KOPT-K1 (cell line): ENCODE results near the gene WAC.
"Not testable (repeated sequence)": the region's sequence is repeated elsewhere in the genome, so short reads cannot be mapped to it uniquely, and the experiment has no call there.

Source experiments
- H3K27ac ChIP-seq: fragments of 200-600 bp; sonication (generic); 2 replicates; pipeline ENCODE4 v1.5.1; 2016; ENCODE audit warnings: antibody characterized with exemption, mild to moderate bottlenecking, low read depth, low read length; ENCODE audit not compliant: poor library complexity, severe bottlenecking
- H3K36me3 ChIP-seq: fragments of 200-600 bp; sonication (generic); 2 replicates; pipeline ENCODE4 v1.5.1; 2017; ENCODE audit warnings: antibody characterized with exemption, mild to moderate bottlenecking, low read length, moderate library complexity; ENCODE audit not compliant: insufficient read depth
- H3K9me3 ChIP-seq: fragments of 200-600 bp; sonication (generic); 2 replicates; pipeline ENCODE4 v1.5.1; 2017; ENCODE audit warnings: antibody characterized with exemption, low read length, mild to moderate bottlenecking; ENCODE audit not compliant: insufficient read depth, poor library complexity, severe bottlenecking

The WAC gene

DNA sequence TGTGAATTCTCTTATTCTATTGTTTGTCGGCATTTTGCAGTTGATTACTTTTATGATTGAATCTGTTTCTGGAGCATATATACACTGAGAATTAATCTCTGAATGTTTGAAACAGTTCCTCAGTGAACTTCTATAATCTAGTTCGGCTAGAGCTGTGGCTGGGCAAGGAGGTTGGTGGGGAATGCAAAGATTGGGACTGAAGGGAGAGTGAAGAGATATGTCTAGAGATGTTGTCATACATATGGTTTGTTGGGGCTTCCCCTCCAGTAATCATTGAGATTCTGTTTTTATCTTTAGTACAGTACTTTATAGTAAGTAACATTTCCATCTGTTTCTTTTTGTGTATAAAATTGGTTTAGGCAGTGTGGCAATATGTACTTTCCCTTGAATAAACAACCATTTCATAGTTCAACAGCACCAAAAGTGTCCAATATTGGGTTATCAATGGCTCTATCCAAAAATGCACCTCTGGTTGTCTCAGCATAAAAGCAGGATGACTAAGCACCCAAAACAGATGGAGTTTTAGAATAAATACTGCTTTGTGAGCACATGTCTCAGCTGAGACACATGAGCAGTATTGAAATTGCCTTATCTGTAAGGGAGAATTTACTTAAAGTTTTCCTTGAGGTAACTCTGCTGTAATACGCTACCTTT, 36.7 kb downstream of the WAC start:
- Histone ChIP-seq H3K36me3 (peaks cover 98% of the 10 kb centered on the region), H3K9me3 (no peaks in the 10 kb centered on the region), H3K27ac (no peak overlapping the region)

DNA sequence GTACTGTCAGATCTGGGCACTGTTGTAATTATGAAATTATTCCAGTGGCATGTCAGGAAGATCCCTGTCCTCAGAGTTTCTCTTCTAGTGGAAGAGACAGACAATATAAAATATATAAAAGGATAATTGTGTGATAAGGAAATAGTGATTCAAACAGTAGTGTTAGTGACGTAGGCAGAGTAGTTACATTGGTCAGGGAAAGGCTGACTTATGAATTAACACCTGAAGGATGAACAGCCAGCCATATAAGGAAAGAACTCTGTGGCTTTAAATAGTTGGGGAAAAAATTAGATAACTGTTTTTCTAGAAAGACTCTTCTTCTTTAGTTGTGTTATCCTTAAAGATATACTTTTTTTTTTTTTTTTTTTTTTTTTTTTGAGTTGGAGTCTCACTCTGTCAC, 37.7 kb downstream of the WAC start:
- H3K9me3 ChIP-seq, result no peaks in the 10 kb centered on the region
- H3K36me3 ChIP-seq, result peaks cover 98% of the 10 kb centered on the region
- no peak overlapping the region for H3K27ac ChIP-seq

DNA sequence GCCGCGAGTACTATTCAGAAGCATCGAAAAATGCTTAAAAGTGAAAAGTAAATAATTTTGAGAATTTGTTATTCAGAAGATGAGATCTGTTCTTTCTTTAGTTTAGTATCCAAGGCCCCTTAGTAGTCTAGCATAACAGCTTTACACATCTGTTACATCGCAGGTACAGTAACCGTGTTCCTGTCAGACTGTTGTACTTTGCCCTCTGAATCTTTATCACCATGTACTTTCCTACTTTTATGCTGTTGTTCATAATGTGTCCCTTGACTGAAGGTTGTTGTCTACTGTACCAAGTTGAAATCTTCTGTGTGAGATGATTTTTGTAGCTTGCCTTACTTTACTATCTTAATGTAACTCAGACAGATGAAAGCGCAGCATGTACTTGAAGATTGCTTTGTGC, 38.3 kb downstream of the WAC start:
- Histone ChIP-seq H3K36me3 (peaks cover 98% of the 10 kb centered on the region), H3K9me3 (no peaks in the 10 kb centered on the region), H3K27ac (no peak overlapping the region)

GRCh38 chr10:28574214-28574613, 41.3 kb downstream of the WAC start:
- H3K36me3 ChIP-seq, result peaks cover 98% of the 10 kb centered on the region
- H3K9me3 ChIP-seq, H3K27ac ChIP-seq: not testable (repeated sequence)

DNA sequence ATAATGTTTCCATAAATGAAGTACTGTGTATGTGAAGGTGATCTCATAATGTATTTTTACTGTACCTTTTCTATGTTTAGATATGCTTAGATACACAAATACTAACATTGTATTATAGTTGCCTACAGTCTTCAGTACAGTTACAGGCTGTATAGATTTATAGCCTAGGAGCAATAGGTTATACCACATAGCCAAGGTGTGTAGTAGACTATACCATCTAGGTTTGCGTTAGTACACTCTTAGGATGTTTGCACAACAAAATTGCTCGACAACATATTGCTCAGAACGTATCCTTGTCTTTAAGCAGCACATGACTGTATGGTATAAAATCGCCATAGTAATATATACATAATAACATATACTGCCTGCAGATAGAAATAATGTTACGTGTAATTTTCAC, 42.9 kb downstream of the WAC start:
- no peak overlapping the region for H3K27ac ChIP-seq
- H3K9me3 ChIP-seq, result no peaks in the 10 kb centered on the region
- peaks cover 98% of the 10 kb centered on the region for H3K36me3 ChIP-seq

- Histone ChIP-seq H3K27ac (no peak overlapping the region), H3K36me3 (peaks cover 99% of the 10 kb centered on the region), H3K9me3 (no peaks in the 10 kb centered on the region)
These were observed 44.6 kb downstream of the WAC start for GRCh38 chr10:28577506-28577905.

DNA sequence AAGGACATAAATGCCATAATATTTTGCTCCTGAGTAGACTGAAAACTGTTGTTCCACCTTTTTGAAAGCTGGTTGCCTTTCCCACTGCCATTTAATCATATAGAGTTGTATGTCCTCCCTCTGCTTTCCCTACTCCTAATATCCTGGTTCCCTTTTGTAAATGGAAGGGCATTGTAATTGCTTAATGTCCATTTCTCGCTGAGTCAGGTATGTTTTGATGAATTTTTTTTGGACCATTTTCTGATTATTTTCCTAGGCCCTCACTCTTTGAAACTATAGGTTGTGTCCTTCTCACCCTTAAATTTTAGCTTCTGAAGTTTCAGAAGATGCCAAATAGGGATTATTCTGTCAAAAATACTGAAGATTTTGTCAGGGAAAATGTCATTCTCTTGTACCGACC, 45.5 kb downstream of the WAC start:
- Histone ChIP-seq H3K36me3 (peaks cover 99% of the 10 kb centered on the region), H3K27ac (no peak overlapping the region), H3K9me3 (no peaks in the 10 kb centered on the region)

DNA sequence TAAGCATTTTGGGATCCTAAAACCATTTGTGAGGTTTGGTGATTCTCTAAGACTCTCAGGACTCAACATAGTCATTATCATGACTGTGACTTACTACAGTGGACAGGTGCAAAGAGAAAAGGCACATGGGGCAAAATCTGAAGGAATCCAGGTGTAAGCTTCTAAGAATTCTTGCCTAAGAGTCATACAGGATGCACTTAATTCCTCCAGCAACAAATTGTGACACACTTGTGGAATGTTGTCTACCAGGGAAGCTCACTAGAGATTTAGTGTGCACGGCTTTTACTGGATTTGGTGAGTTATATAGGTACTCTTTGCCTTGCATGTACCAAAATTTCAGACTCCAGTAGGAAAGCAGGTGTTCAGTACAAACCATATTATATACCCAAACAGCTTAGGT, 47.9 kb downstream of the WAC start:
- H3K27ac ChIP-seq, result no peak overlapping the region
- H3K36me3 ChIP-seq, result peaks cover 99% of the 10 kb centered on the region
- H3K9me3 ChIP-seq, result no peaks in the 10 kb centered on the region

DNA sequence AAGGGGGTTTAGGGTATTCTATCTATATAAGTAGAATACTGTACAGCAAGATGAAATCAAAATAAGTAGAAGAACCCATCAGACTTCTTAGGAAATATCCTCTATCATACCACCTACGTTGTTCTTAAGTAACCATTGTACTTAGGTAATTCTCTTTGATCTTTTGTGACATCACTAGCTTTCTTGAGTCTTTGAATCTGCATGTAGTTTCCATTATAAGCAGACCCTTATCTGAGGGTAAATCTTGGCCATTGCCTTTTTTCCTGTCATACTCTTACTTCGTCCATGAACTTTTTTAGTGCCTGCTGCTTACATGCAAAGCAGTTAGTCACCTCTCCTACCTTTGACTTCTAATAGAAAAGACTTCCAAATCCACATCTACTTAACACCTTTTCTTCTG, 49.0 kb downstream of the WAC start:
- Histone ChIP-seq H3K27ac (no peak overlapping the region), H3K9me3 (no peaks in the 10 kb centered on the region), H3K36me3 (peaks cover 100% of the 10 kb centered on the region)

DNA sequence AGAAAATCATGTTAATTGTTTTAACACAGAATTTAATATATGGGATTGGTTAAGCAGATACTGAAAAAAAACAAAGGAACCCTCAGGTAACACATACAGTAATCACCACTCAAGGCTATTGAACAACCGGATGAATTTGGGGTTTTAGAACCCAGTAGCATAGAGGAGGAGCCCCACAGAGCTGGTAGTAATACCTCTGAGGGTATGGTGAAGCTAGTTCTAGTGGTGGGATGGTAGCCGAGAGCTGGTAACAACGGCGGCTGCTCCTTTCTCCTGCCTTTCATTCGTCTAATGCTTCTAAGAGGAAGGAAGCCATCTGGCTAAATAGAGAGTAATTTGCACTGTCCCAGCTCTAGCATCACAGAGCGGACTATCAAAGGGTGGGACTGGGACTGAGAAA, 52.2 kb downstream of the WAC start:
- H3K9me3 ChIP-seq, result no peaks in the 10 kb centered on the region
- no peak overlapping the region for H3K27ac ChIP-seq
- peaks cover 98% of the 10 kb centered on the region for H3K36me3 ChIP-seq

DNA sequence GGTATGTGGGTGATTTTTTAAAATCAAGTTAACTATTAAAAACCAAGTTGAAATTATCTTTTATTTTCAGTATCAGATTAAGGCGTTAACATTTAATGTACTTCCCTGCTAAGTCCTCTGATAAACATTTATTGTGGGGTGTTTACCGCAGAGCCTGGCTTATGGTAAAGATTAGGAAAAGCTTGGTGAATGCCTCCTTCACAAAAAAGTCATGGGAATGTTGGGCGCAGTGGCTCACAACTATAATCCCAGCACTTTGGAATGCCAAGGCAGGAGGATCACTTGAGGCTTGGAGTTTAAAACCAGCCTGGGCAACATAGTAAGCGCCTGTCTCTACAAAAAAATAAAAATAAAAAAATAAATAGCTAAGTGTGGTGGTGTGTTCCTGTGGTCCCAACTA, 53.3 kb downstream of the WAC start:
- peaks cover 98% of the 10 kb centered on the region for H3K36me3 ChIP-seq
- H3K9me3 ChIP-seq, result no peaks in the 10 kb centered on the region
- H3K27ac ChIP-seq, result no peak overlapping the region

DNA sequence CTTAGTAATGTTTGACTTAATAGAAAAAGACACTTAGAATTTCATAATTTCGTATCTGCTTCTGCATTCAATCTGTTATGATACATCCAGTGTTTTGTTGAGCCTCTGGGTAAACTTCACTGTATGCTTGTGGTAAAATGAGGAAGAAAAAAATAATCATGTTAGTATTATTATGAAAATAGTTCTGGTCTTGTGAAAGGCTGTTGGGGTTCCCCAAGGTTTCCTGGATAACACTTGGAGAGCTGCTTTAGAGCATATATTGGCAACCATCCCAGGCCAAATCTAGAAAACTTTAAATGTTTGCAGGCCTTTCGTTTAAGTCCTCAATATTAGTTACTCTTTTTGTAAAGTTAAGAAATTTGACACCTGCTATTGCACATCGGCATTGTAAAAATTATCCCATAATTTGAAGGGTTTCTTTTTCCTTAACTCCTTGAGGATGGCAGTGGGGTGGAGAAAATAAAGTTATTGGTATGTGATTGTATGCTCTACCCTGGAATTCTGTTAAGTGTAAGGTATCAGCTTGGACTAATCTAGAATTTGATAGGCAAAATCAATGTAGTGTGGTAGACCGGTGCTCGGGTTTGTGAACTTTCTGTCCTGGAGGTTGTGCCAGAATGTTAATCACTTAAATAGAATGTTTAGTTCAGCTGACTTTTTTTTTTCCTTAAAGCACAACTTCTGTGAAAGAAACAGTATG, 54.5 kb downstream of the WAC start:
- peaks cover 98% of the 10 kb centered on the region for H3K36me3 ChIP-seq
- H3K9me3 ChIP-seq, result no peaks in the 10 kb centered on the region
- H3K27ac ChIP-seq, result no peak overlapping the region

DNA sequence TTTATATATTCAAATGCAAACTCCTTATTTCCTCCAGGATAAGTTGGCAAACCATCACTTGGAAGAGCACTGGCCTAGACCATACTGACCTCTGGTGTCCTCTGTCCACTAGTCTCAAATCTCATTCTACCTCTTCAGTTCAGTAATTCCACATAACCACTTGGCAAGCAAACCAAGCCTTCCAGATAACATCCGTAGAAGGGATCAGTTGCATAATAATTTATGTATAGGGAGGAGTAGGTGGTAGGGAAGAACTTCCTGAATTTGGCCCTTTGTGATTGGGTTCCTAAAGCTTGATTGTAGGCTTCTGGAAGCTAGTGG, 55.0 kb downstream of the WAC start:
- Histone ChIP-seq H3K27ac (no peak overlapping the region), H3K36me3 (peaks cover 98% of the 10 kb centered on the region), H3K9me3 (no peaks in the 10 kb centered on the region)

DNA sequence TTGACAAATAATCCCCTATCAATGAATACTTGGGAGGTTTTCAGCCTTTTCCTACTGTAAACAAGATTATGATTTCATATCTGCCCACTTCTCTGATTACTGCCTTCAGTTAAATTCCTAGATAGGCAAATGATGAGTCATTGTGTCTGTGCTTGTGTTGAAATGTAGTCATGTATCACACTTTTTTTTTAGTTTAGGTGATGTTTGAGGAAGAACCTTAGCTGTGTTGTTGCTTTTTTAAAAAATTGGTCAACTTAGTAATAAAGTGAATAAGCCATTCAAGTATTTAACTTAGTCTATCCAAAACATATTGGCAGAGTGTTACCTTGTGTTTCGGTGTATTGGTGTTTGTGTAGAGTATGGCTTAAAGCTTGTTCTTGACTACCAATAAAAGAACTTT, 60.0 kb downstream of the WAC start:
- H3K9me3 ChIP-seq, result no peaks in the 10 kb centered on the region
- H3K36me3 ChIP-seq, result peaks cover 98% of the 10 kb centered on the region
- H3K27ac ChIP-seq, result no peak overlapping the region

- Histone ChIP-seq H3K9me3 (no peaks in the 10 kb centered on the region), H3K27ac (no peak overlapping the region), H3K36me3 (peaks cover 100% of the 10 kb centered on the region)
These were observed 60.9 kb downstream of the WAC start for GRCh38 chr10:28593811-28594210.

DNA sequence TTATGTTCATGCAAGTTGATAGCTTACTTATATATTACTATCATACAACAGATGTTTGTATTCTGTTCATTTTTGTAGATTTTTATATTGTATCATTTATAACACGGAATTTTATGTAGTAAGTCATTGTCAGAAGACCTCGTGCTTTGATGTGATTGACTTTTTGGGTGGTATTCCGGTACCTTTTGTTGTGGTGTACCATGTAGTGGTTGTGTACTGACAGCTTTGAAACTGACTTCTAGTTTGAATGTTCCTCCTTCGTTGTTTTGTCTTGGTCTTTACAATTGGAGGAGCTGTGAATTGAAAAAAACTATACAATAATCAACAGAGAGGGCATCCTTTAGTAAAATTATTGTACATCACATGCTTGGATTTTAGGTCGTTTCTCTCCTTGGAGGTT, 61.5 kb downstream of the WAC start:
- peaks cover 100% of the 10 kb centered on the region for H3K36me3 ChIP-seq
- H3K9me3 ChIP-seq, result no peaks in the 10 kb centered on the region
- H3K27ac ChIP-seq, result no peak overlapping the region
